22Rv1 (cell line): ENCODE measurements around the gene CERK.

ENCODE experiments used
- H3K27ac ChIP-seq: fragments of 450-650 bp; 2 replicates; pipeline ENCODE4 v1.5.1; 2017
- ZFX ChIP-seq: fragments of 450-650 bp; IDR thresholded peaks from 2 replicates; pipeline ENCODE4 v1.6.1; 2017; ENCODE audit warnings: antibody characterized with exemption, borderline replicate concordance
- TF ChIP-seq, protein P1 (sequence below): fragments of 450-650 bp; IDR thresholded peaks from 2 replicates; pipeline ENCODE4 v1.5.1; 2017; ENCODE audit warnings: mild to moderate bottlenecking

Gene CERK

DNA sequence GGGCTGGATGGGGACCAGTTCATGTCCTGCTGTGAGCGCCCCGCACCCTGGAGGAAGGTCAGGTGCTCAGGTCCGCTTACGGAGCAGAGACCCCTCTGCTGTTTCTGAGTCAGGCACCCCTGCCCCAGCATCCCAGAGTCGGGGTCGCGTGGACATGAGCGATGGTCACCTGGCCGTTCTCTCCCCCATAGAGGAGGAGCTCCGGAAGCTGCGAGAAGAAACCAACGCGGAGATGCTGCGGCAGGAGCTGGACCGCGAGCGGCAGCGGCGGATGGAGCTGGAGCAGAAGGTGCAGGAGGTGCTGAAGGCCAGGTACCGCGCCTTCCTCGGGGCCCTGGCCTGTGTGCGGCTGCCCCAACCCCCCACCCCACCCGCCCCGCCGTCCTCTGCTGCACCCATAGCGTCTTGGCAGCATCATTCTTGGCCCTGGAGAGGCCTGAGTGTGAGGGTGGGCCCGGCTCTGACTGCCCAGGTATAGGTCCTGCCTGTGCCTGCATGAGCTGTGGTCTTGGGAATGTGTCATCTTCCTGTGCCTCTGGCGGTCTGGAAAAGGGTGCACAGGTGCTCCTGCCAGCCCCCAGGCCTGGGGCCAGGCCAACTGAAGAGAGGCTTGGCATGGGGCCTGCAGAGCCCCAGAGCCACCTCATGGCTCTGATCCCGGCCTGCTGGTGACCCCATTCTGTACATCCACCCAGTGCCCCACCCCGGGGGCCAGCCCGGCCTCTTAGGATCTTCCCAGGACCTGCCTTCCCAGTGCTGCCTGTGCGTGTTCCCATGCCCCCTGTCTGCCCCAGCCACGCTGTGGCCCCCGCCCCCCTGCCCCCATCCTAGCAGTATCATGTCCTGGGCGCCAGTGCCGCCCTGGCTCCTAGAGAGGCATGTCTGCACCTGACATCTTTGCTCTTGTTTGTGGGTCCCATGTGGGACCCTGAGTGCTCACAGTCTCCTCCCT is 79.8 kb downstream of the CERK start:
- TF ChIP-seq, protein P1, sequence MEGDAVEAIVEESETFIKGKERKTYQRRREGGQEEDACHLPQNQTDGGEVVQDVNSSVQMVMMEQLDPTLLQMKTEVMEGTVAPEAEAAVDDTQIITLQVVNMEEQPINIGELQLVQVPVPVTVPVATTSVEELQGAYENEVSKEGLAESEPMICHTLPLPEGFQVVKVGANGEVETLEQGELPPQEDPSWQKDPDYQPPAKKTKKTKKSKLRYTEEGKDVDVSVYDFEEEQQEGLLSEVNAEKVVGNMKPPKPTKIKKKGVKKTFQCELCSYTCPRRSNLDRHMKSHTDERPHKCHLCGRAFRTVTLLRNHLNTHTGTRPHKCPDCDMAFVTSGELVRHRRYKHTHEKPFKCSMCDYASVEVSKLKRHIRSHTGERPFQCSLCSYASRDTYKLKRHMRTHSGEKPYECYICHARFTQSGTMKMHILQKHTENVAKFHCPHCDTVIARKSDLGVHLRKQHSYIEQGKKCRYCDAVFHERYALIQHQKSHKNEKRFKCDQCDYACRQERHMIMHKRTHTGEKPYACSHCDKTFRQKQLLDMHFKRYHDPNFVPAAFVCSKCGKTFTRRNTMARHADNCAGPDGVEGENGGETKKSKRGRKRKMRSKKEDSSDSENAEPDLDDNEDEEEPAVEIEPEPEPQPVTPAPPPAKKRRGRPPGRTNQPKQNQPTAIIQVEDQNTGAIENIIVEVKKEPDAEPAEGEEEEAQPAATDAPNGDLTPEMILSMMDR = no peak
- TF ChIP-seq ZFX = no peak
- H3K27ac ChIP-seq = no peak overlapping the region

DNA sequence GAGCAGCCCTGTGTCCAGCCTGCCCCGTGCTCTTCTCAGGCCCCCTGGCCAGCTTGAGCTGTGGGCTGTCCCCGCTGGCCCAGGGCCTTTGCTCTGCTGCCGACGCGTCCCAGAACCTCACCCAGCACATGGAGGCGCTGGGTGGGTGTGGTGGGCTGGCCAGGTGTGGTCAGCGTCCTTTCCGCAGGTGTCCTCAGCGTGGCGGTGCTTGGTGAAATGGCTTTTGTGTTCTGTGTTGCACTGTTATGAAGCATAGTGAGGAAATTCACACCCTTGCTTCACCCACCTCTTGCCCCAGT is 80.4 kb downstream of the CERK start:
- no peak overlapping the region for H3K27ac ChIP-seq
- no peak for TF ChIP-seq ZFX

GRCh38 chr22:46656856-46657654 is 81.0 kb downstream of the CERK start:
- H3K27ac ChIP-seq = no peak overlapping the region

DNA sequence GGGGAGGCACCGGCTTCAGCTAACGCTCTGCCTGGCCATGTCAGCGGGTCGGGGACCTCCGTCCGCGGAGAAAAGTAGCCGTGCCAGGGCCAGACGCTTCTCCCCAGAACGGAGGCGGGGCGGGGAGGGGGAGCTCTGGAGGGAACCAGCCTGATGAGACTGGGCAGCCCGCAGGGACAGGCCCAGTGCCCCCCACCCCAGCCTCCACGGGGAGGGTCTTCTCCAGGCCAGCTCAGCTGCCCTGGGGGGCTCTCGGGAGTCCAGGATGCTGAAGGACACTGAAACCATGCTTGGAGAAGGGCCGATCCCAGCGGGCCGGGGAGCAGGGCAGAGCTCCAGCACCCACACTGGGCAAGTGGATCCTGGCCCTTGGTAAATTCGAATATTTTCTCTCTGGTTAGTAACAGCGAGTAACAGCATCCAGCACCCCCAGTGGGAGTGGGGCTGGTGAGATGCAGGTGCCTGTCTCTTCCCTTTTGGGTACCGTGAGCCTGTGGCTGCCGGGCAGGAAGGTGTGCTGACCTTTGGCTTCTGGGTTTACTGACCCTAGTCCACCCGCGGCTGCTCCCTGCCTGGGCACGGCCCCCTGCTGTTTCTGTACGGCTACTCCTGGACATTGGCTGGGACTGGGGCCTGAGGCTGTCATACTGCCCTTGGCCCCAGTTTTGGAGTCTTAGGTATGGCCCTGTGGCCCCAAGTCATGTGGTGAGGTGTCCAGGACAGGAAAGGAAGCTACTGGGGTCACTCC is 82.0 kb downstream of the CERK start:
- TF ChIP-seq, protein P1 = no peak
- TF ChIP-seq ZFX = no peak
- no peak overlapping the region for H3K27ac ChIP-seq

More at GRCh38 chr22:46656856-46657654, 81.0 kb downstream of the CERK start:
- TF ChIP-seq, protein P1 = no peak

DNA sequence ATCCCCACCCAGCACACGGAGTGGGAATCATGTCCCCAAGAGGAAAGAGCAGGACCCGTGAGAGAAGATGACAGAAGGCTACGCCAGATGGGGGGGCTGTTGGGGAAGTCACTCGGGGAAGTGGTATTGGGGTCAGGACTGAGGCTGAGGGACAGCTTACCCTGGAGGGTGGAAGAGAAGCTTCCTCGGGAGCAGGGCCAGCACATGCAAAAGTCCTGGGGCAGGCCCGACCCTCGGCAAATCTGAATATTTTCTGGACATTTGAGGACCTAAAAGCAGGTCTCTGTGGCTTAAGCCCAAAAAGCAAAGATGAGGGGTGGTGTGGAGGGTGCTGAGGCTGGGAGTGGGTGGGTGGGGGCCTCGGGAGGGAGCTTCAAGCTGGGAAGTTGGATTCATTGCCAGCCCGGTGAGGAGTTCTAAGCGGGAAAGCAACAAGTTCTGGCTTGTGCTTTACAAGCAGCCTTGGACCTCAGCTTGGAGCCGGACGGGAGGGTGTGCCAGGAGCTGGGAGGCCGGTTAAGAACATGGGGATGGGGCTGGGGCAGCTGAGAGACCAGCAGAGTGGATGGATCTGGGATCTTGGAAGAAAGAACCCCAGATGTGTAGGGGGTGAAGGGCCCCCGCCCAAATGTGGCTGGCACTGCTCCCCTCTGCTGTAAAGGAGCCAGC is 83.0 kb downstream of the CERK start:
- H3K27ac ChIP-seq = no peak overlapping the region
- TF ChIP-seq, protein P1 = no peak
- TF ChIP-seq ZFX = no peak

GRCh38 chr22:46654426-46654825 is 83.6 kb downstream of the CERK start:
- no peak overlapping the region for H3K27ac ChIP-seq

More at GRCh38 chr22:46654426-46654825, 83.6 kb downstream of the CERK start:
- TF ChIP-seq, protein P1 = no peak
- TF ChIP-seq ZFX = no peak
